ENCODE data around the gene TOR1B.
"Not testable (repeated sequence)": the region's sequence is repeated elsewhere in the genome, so short reads cannot be mapped to it uniquely, and the experiment has no call there.

Gene TOR1B

DNA sequence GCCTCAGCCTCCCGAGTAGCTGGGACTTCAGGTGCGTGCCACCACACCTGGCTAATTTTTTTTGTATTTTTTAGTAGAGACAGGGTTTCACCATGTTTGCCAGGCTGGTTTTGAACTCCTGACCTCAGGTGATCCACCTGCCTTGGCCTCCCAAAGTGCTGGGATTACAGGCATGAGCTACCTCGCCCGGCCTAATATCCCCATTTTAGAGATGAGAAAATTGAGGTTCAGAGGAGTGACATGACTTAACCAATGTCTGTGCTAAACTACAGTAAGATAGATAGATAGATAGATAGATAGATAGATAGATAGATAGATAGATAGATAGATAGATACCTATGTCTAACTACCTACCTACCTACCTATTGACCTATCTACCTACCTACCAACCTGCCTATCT, 26.9 kb upstream of the TOR1B start:
- DNase-seq: not testable (repeated sequence)

DNA sequence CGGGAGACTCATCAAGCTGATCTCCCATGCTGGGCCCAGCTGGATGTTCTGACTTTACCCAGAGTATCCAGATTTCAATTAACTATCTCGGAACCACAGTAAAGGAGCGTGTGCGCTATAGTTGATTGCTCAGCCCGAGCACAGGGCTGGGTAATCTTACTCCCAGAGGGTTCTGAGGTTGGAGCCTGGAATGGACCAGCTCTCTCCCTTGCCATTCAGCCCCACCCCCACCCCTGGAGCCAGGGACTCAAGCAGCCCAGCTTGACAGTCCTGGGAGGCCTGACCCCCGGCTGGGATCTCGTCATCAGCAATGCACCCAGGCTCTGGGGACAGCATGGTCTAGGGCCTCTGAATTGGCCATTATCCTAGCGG, 26.4 kb upstream of the TOR1B start:
- DNase-seq: no peak

DNA sequence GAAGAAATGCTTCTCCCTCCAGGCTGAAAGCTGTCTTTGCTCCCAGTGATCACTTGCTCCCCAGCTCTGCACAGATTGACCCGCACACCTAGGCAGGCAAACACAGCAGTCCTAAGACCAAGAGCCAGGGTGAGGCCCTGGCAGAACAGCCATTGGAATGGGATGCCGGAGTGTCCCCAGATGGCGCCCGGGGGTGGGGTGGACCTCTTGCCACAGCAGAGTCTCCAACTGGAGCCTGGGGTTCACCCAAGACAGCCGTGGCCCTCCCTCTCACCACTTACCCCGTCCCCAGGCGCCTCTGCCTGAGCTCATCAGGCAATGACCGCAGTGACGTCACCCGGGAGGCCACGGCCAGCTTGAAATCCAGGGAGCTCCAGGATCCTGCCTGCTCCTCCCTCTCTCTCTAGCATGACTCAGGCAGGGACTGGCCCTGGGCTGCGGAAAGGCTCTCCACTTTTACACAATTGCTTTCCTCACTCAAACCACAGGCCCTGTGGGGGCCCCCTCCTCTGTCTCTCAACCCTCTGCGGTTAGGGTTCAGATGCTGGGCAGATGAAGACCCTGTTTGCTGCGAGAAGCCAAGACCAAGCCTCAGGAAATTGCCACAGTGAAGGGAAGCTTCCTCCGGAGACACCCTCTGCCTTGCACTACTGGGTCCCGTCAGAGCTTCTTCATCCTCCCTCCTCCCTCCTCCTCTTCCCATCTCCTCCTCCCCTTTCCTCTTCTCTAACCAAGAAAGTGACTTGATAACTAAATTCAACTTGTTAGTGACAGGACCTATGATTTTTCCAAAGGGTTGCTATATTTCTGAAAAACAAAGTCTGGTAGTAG, 25.8 kb upstream of the TOR1B start:
- peak in 38 of 51 donors; percentile 3 to 79 (median 40) for DNase-seq

DNA sequence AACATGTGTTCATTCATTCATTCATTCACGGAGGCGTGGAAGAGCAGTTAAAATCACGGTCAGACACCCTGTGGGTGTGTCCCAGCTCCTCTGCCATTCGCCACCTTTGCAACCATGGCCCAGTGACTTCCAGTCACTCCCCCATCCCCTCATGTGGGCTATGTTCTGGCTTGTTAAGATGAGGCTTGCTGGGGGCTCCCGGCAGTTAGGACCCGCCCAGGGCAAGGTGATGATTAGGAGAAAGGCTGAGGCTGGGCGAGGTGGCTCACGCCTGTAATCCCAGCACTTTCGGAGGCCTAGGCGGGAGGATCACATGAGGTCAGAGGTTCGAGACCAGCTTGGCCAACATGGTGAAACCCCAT, 25.2 kb upstream of the TOR1B start:
- no peak for DNase-seq

DNA sequence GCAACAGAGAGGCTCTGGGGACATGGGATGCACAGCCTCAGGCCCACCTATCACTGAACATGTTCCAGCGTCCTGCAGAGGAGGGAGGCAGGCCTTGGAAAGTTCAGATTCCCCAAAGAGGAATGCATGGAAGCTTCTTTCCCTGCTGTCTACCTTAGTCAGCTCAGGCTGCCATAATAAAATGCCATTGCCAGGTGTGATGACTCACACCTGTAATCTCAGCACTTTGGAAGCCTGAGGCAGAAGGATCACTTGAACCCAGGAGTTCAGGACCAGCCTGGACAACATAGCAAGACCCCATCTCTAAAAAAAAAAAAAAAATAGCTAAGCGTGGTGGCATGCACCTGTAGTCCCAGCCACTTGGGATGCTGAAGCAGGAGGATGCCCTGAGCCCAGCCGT, 24.5 kb upstream of the TOR1B start:
- DNase-seq: no peak

DNA sequence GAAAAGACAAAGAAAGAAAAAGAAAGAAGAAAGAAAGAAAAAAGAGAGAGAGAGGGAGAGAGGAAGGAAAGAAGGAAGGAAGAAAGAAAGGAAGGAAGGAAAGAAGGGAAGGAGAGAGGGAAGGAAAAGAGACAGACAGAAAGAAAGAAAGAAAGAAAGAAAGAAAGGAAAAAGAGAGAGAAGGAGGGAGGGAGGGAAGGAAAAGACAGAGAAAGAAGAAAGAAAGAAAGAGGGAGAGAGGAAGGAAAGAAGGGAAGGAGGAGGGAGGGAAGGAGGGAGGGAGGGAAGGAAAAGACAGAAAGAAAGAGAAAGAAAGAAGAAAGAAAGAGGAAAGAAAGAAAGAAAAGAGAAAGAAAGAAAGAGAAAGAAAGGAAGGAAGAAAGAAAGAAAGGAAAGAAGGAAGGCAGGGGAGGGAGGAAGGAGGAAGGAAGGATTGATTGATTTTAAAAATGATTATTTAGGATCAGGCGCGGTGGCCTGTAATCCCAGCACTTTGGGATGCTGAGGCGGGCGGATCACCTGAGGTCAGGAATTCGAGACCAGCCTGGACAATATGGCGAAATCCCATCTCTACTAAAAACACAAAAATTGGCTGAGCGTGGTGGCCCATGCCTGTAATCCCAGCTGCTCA, 23.3 kb upstream of the TOR1B start:
- no peak for DNase-seq

DNA sequence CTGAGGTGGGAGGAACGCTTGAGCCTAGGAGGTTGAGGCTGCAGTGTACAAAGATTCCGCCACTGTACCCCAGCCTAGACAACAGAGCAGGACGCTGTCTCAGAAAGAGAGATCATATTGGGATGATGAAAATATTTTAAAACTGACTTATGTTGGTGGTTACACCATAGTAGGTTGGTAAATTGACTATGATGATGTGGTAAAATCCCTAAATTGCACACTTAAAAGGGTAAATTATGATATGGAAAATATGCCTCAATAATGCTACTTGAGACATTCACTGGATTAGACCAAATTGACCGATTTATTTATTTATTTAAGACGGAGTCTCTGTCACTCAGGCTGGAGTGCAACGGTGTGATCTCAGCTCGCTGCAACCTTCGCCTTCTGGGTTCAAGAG, 21.9 kb upstream of the TOR1B start:
- DNase-seq: no peak

DNA sequence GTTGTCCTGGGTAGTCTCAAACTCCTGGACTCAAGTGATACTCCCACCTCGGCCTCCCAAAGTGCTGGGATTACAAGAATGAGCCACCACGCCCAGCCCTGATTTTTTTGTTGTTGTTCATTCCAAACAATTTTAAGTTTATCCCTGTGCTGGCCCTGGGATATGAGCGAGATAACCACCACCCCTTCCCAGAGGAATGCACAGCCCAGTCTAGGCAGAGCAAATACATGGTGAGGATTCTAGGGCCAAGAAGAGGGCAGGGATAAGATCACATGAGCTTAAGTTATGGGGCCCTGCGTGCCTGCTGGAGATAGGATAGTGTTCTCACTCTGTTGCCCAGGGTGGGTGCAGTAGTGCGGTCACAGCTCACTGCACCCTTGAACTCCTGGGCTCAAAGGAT, 21.0 kb upstream of the TOR1B start:
- DNase-seq: no peak

DNA sequence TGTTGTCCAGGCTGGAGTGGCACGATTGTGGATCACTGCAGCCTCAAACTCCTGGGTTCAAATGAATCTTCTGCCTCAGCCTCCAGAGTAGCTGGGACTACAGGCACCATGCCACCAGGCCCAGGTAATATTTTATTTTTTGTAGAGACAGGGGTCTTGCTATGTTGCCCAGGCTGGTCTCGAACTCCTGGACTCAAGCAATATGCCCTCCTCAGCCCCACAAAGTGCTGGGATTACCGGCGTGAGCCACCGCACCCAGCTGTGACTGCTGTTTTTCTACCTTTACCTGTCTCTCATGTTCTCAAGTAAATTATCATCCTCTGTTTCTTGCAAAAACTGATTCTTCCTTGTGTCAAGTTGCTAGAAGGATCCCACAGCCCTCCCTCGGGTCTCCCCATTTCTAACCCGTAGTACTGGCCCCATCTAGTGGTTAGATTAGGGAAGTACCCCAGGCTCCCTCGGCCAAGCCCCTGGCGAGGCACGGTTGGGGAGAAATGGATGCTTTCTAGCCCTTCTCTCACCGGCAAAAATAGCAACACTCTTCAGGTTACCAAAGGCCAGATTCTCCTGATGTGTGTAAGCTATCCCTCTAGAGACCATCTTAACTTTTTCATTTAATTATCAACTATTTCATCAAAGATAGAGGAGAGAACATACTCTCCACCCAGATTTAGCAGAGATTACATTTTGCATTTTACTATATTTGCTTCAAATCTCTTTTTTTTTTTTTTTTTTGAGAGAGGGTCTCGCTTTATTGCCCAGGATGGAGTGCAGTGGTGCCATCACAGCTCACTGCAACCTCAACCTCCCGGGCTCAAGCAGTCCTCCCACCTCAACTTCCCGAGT, 19.2 kb upstream of the TOR1B start:
- peak in 43 of 51 donors; percentile 2 to 69 (median 31) for DNase-seq

DNA sequence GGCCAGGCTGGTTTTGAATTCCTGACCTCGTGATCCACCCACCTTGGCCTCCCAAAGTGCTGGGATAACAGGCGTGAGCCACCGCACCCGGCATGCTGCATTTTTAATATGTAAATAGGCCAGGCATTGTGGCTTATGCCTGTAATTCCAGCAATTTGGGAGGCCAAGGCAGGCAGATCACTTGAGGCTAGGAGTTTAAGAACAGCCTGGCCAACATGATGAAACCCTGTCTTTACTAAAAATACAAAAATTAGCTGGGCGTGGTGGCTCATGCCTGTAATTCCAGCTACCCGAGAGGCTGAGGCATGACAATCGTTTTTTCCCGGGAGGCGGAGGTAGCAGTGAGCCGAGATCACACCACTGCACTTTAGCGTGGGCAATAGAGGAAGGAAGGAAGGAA, 18.0 kb upstream of the TOR1B start:
- DNase-seq: not testable (repeated sequence)

DNA sequence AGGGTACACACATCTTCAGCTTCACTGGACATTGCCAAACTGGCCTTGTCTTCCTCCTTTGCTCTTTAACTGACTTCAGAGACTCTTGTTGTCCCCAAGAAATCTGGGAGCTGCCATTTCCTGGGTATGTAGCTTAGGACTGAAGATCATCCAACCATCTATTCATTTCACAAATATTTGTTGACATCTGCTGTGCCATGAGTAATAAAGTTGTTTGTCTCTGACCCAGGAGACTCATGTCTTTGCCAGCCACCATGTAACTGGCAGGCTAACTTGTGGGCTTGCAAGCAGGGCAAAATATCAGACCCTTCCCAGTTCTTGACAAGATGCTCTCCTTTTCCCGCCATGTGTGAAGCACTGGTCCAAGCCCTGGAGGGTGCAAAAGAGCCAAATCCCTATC, 17.1 kb upstream of the TOR1B start:
- DNase-seq: no peak

DNA sequence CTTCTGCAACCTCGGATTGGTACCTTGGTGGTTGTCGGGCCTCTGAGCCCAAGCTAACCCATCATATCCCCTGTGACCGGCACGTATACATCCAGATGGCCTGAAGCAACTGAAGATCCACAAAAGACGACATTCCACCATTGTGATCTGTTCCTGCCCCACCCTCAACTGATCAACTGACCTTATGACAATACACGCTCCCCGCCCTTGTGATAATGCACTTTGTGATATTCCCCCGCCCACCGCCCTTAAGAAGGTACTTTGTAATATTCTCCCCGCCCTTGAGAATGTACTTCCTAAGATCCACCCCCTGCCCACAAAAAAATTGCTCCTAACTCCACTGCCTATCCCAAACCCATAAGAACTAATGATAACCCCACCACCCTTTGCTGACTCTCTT, 16.5 kb upstream of the TOR1B start:
- DNase-seq: no peak

DNA sequence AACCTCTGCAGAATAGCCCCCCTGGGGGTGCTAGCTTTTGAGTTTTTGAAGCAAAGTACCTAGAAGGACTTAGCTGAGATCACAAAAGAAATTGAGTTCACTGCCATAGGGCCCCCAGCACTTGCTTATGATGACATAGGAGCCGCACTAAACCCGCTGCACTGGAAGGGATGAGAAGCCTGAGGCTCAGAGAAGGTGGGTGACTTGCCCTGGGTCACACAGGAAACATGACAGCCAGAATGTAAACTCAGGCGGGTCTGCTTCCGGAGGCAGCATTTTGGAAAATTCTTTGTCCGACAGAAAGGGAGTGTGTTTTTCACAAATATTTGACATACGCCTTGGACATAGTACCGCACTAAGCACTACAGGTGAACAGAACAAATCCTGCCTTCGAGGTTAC, 8.4 kb upstream of the TOR1B start:
- no peak for DNase-seq

DNA sequence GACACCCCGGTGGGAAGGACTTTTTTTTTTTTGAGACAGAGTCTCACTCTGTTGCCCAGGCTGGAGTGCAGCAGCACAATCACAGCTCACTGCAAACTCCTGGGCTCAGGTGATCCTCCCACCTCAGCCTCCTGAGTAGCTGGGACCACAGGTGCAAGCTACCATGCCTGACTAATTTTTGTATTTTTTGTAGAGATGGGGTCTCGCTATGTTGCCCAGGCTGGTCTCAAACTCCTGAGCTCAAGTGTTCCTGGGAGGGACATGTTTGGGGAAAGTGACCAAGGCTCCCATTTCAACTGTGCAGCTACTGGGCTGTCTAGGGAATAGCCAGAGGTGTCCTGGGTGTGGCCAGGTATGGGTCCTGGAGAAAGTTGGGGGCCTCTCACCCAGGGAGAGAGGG, 7.0 kb upstream of the TOR1B start:
- not testable (repeated sequence) for DNase-seq

DNA sequence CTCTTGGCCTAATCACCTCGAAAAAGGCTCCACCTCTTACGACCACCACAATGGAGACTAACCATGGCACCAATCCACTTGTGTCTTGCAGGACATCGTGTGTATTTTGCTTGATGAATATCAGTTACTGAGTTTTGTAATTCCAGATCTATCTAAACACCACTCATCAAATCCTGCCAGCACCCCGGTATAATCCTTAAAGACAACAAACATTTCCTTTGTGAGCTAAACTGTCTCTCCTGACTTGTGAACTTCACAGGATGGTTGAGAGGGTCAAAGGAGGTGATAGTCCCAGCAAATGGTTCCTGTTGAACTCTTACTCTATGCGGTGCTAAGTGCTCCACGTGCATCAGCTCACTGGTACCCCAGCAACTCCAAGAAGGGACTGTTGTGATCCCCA, 4.0 kb upstream of the TOR1B start:
- DNase-seq: no peak

DNA sequence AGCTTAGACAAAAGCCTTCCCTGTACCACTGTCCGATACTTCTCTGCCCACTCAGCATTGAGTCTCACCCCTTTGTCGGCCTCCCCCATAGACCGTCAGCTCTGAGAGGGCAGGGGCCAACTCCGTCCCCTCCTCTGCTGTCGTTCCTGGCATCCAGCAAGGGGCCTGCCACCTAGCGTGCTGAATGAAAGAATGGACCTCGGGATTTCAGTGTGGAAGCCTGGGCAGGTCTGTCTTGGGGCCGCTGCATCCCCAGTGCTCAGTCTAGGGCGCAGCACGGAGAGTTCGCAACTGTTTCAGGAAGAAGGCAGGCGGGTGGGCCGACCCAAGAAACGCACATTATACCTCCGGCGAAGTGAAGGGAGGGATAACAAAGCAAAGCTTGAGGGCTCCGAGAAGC, 1.5 kb upstream of the TOR1B start:
- no peak for DNase-seq

DNA sequence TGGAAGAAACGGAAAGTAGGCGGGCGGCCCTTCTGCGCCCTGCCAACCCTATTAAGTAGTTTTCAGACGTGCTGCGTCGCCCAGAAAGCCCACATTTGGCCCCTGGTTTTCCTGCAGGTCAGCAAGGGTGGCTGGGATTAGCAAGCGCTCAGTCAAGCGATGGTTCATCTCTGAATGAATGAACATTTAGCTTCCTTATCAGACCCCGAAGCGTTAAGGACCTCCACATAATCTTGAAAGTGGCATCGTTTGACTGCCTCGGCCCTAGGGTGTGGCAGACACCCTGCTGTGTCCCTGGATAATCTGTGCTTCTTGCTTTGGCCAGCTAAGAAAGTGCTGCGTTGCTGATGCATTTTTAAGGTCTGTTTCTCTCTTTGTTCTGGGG, 684 bp downstream of the TOR1B start:
- no peak for DNase-seq

DNA sequence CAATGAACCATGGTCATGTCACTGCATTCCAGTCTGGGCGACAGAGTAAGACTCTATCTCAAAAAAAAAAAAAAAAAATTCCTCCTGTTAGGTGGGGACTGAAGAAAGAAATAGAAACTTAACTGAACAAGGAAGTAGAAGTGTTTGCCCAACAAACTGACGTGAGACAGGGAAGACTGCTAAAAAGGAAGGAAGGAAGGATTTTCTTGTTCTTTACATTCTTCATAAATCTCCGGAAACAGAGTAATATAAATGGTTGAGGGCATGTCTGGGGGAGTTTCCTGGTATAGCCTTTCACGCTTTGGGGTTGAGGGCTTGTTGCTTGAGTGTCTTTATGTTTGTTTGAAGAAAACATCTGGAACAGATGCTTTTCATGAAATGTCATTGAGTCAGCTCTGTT, 3.1 kb downstream of the TOR1B start:
- no peak for DNase-seq

DNA sequence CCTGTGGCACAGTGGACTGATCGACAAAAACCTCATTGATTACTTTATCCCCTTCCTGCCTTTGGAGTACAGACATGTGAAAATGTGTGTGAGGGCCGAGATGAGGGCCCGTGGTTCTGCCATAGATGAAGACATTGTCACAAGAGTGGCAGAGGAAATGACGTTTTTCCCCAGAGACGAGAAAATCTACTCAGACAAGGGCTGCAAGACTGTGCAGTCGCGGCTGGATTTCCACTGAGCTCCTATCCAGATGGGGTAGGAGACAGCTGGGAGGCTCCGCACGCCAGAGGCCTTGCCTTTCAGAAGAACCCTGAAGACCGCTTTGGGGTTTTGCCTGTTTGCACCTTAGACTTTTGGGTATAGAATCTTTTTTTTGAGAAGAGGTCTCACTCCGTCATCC, 6.4 kb downstream of the TOR1B start:
- no peak for DNase-seq

DNA sequence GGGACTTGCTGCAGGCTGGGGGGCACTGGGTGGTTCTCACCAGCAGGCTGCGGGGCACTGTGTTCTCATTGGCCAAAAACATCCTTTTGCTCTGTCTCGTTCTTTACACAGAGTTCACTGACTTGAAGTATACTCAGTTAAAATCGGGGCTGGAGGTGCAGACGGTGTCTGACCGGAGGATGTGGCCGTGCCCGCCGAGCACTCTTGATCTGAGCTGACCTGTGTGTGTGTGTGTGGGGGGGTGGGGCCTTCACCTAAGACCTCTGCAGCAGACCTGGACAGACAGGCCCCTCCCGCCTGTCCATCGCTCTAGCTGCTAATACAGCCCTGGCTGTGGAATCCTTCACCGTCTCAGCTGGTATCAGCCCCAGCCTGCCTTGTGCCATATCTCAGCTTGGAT, 7.1 kb downstream of the TOR1B start:
- no peak for DNase-seq

DNA sequence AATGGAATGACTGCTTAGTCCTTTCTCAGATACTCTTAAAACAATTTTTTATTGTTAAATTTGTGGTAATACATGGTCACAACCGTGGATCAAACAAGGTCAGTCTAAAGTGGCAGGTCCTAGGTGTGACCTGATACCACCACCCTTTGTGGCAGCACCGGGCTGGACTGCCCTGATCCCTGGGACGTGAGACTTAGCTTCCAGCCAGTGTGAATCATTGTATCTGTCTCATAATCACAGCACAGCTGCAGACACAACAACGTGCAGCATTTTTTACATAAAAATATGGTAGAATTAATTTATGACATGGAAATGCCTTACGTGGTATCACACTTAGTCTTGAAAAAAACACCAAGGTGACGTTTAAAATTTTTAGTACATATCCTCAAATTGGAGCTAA, 7.8 kb downstream of the TOR1B start:
- DNase-seq: no peak

DNA sequence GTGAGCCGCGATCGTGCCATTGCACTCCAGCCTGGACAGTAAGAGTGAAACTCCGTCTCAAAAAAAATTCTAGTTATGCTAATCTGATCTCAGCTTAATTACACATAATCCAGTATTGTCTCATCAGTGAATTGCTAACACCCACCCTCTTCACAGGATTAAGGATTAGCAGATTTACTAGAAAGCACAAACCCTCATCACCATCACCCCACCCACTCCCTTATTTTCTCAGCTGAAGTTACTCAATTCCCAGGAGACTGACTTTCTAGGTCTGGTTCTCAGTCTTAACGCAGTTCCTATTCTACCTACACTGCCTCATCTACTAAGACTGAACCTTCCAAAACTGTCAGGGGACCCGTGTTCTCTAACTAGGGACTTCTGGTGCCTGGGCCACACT, 9.0 kb downstream of the TOR1B start:
- no peak for DNase-seq

DNA sequence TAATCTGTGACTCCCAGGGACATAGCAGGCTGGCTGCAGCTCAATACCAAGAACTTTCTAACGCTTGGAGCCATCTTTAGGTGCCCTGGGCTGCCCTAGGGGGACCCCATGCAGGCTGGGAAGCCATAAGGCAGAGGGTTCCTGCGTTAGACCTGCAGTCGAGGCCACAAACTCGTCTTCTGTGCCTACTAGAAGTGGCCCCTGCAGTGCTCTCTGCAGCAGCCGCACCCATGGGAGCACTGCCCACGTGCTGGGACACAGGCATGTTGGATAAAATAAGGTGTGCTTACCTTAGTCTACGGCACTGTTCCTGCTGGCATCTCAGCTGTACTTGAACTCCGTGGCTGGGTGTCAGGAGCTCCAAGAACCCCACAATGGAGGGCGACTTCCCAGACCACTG, 9.4 kb downstream of the TOR1B start:
- DNase-seq: no peak

Measured in hypothalamus (tissue), 51 donors.